Ectodermal cell (in vitro differentiated cells): ENCODE measurements around the gene DLGAP5.

Experiments
- H3K27ac ChIP-seq: 2 replicates; pipeline ENCODE4 v1.7.0; 2013; ENCODE audit warnings: mild to moderate bottlenecking, low read depth, low read length; ENCODE audit not compliant: insufficient read depth, poor library complexity, severe bottlenecking
- H3K27me3 ChIP-seq: 2 replicates; pipeline ENCODE4 v1.7.0; 2013; ENCODE audit warnings: mild to moderate bottlenecking, low read length; ENCODE audit not compliant: insufficient read depth, control insufficient read depth, poor library complexity, severe bottlenecking
- H3K36me3 ChIP-seq: one replicate; pipeline ENCODE4 v1.7.0; 2013; ENCODE audit warnings: low read length; ENCODE audit not compliant: control insufficient read depth, insufficient read depth
- H3K4me1 ChIP-seq: one replicate; pipeline ENCODE4 v1.7.0; 2013; ENCODE audit warnings: low read length; ENCODE audit not compliant: control insufficient read depth, insufficient read depth
- H3K4me3 ChIP-seq: 2 replicates; pipeline ENCODE4 v1.7.0; 2013; ENCODE audit warnings: low read depth, low read length, control low read depth; ENCODE audit not compliant: insufficient read depth
- H3K9me3 ChIP-seq: 2 replicates; pipeline ENCODE4 v1.7.0; 2013; ENCODE audit warnings: mild to moderate bottlenecking, low read length, moderate library complexity; ENCODE audit not compliant: control insufficient read depth
- WGBS, 2 experiments: methylation state at CpG; one replicate each; pipeline ENCODE4 v1.1.7; 2013; ENCODE audit warnings: missing lambda C conversion rate in 2 of 2; 5-methylcytosine and 5-hydroxymethylcytosine counted together

Gene DLGAP5

DNA sequence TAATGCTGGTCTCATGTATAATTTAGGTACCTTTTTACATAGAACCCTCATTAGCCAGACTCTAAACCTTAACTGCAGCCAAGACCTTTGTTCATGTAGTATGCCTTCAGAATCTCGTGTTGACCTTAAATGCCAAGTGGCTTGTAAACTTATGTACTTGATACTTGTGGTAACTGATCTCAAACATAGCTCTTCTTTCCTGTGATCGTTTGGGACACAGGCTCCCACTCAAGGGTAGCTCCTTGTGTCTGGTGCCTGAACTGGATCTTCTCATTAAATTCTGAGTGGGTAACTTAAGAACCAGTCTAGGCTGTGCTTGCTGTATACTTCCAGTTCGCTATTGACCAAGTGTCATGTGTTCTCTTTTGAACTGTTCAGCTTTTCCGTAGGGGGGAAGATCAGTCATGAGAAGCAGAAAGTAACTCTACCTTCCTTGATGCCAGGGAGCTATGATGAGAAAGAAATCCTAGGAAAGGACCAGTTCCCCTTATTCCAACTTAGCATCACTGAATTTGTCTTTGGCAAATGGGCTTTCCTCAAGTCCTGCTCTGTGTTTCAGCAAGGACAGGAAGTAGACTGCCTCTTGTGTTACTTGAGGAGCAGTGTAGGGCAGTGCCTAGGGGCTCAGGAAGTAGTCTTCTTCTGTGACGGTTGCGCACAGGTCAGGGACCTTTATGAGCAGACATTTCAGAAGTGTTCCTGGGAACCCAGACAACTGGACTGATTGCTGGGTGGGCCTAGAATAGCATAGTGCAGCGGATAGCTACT lies 59.8 kb downstream of the DLGAP5 start:
- H3K4me3 ChIP-seq, result no peak overlapping the region
- peaks cover 53% of the 10 kb centered on the region for H3K27me3 ChIP-seq
- H3K27ac ChIP-seq, result no peak overlapping the region
- H3K9me3 ChIP-seq, result no peaks in the 10 kb centered on the region
- H3K4me1 ChIP-seq, result peaks cover 6% of the 10 kb centered on the region
- H3K36me3 ChIP-seq, result no peaks in the 10 kb centered on the region
- WGBS, 2 experiments, result 95 to 97% methylated on average over 7 of the region's 7 CpGs

DNA sequence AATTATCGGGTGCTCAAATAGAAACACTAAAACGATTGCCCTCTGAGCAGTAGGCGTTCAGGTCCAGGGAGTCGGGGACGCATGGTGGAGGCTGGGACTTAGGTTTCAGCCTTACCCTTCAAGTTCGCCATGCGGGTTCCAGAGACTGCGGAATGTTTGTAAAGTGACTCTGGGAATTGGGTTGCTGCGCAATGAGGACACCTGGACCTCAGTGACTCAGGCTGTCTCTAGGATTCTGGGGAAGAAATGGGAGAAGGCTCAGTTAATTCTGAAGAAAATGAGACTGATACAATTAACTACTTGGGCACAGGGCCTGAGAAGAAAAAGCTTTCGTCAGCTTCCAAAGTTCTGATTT lies 61.2 kb downstream of the DLGAP5 start:
- Histone ChIP-seq H3K9me3 (no peaks in the 10 kb centered on the region), H3K4me1 (peaks cover 6% of the 10 kb centered on the region), H3K4me3 (peak overlapping the region; percentile 44), H3K27me3 (peaks cover 63% of the 10 kb centered on the region), H3K27ac (no peak overlapping the region), H3K36me3 (no peaks in the 10 kb centered on the region)
- WGBS, 2 experiments, result 53 to 55% methylated on average over 10 of the region's 10 CpGs

DNA sequence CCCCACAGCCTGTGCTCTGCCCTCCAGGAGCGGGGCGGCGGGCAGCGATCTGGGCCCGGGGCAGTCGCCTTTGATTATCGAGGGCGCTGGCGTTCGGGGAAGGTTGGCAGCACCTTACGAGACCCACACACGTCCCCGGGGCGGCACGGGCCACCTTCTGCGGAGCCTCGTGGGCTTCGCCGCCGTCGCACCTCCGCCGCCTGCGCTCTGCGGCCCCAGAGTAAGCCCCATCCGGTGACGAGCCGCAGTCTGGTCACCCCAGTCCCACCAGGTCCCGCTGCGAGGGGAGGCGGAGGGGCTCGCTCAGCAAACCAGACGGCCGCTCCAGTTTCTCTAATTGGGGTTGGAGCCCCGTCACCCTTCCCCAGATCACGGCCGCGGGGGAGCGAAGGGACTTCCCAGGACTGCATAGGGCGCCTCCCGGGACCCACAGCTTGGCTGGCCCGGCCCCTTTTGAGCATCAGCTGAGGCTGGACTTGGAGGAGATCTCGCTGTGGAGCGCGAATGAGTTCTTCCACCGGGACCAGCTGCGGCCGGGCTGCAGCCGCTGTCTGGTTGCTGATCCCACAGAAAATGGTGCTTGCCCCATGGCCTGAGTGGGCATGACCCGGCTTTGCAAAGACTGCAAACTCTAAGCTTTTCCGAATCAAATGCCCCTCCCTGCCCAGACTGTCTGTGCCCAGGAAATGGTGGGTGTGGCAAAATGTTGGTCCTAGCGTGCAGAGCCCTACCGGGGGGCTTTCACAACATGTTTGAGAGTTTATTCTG lies 61.8 kb downstream of the DLGAP5 start:
- H3K4me1 ChIP-seq, result peaks cover 6% of the 10 kb centered on the region
- H3K9me3 ChIP-seq, result no peaks in the 10 kb centered on the region
- peaks cover 63% of the 10 kb centered on the region for H3K27me3 ChIP-seq
- H3K4me3 ChIP-seq, result peak overlapping the region; percentile 44
- no peak overlapping the region for H3K27ac ChIP-seq
- WGBS, 2 experiments, result 2% methylated on average over 53 of the region's 53 CpGs
- no peaks in the 10 kb centered on the region for H3K36me3 ChIP-seq

DNA sequence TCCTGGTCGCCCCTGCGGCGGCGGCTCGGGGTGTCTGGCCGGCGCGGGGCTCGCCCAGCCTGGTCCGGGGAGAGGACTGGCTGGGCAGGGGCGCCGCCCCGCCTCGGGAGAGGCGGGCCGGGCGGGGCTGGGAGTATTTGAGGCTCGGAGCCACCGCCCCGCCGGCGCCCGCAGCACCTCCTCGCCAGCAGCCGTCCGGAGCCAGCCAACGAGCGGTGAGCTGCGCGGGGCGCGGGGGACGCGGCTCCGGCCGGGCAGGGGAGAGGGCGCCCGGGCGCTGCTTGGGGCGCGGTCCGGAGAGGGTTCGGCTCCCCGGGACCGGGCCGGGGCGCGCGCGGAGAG lies 62.3 kb downstream of the DLGAP5 start, which contains the start of gene LGALS3:
LGALS3 (plus strand) TSS at position 167 of the 342 bp plus-strand sequence. CDS start 8,122 bp downstream, outside the sequence.
- Histone ChIP-seq H3K9me3 (no peaks in the 10 kb centered on the region), H3K4me3 (peak within 1 kb of the TSS; percentile 44), H3K27ac (no peak within 1 kb of the TSS), H3K4me1 (peaks cover 6% of the 10 kb centered on the region), H3K27me3 (peaks cover 63% of the 10 kb centered on the region), H3K36me3 (no peaks in the 10 kb centered on the region)
- WGBS, 2 experiments, result 1% methylated on average over 50 of the region's 50 CpGs

DNA sequence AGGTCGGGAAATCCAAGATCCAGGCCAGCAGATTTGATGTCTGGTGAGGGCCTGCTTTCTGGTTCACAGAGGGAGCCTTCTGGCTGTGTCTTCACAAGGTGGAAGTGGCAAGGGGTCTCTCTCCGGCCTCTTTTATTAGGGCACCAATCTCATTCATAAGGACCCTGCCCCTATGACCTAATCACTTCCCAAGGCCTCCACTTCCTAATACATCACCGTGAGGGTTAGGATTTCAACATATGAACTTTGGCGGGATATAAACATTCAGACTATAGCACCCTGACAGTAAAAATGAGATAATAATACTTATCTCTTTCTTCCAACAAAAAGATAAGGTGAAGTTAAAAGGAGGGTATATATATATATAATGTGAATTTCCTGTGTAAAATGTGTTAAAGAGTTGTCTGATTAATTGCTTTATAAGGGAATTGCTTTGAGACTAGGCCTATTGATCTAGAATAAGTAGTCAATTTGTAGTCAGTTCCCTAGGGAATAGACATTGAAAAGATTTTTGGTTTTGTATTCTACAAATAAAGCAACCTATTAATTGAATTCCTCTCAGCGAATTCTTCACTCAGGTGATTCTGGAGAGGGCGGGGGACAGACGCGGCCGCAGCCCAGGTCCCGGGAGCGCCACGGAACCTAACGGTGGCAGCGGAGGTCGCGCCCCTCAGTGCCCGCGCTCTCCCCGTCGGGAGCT lies 62.8 kb downstream of the DLGAP5 start:
- Histone ChIP-seq H3K4me3 (peak overlapping the region; percentile 44), H3K9me3 (peaks cover 2% of the 10 kb centered on the region), H3K27me3 (peaks cover 63% of the 10 kb centered on the region), H3K4me1 (peaks cover 6% of the 10 kb centered on the region), H3K36me3 (no peaks in the 10 kb centered on the region), H3K27ac (no peak overlapping the region)
- 15 to 17% methylated on average over 19 of the region's 20 CpGs for WGBS, 2 experiments

DNA sequence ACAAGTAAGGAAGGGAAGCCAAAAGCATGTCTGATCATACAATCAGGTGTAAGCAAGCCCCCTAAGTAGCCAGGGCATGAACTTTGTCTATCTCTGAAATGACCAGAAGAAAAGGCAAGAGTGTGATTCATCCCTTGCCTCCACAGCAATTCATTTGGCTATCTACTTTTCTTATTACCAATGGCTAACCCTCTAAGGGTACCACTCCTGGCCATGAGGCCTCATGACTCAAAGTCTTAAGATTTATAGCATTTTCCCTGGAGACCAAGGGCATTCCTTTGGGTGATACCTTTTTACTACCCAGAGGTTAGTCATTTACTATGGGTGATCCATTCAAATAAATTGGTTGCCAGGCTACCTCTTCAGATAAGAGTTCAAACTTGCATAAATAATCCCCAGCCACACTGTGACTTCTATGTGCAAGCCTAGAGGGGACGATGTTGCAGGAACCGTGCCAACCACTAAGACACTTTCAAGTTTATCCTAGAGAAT lies 63.9 kb downstream of the DLGAP5 start:
- peaks cover 2% of the 10 kb centered on the region for H3K9me3 ChIP-seq
- H3K27me3 ChIP-seq, result peaks cover 63% of the 10 kb centered on the region
- WGBS, 2 experiments, result 92 to 98% methylated on average over 2 of the region's 2 CpGs
- no peak overlapping the region for H3K27ac ChIP-seq
- no peak overlapping the region for H3K4me3 ChIP-seq
- H3K4me1 ChIP-seq, result peaks cover 11% of the 10 kb centered on the region
- H3K36me3 ChIP-seq, result no peaks in the 10 kb centered on the region

DNA sequence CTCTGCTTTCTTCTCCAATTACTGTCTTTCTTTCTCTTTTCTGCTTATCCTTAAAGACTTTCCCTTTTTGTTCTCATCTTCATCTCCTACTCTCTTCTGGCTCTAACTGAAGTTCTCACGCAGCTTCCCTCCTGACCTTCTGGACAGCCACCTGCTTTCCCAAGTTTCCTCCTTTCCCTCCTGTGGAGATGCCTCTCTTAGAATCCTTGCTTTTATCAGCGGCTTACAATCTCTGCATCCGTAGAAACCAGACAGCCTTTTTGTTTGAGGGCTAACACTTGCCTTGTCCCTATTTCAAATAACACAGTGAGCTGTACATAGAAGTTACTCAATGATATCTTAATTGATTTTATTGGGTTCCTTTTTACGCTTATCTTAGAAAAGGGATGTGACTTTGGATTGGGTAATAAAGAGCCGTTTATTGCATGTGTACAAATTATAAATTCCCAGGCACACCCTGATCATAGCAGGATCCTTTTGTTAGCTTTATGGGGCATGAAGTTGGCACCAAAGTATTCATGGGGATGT lies 64.4 kb downstream of the DLGAP5 start:
- H3K27me3 ChIP-seq, result peaks cover 63% of the 10 kb centered on the region
- H3K4me3 ChIP-seq, result no peak overlapping the region
- H3K27ac ChIP-seq, result no peak overlapping the region
- peaks cover 16% of the 10 kb centered on the region for H3K4me1 ChIP-seq
- WGBS, 2 experiments, result 72 to 80% methylated on average over 5 of the region's 5 CpGs
- peaks cover 2% of the 10 kb centered on the region for H3K9me3 ChIP-seq
- no peaks in the 10 kb centered on the region for H3K36me3 ChIP-seq

DNA sequence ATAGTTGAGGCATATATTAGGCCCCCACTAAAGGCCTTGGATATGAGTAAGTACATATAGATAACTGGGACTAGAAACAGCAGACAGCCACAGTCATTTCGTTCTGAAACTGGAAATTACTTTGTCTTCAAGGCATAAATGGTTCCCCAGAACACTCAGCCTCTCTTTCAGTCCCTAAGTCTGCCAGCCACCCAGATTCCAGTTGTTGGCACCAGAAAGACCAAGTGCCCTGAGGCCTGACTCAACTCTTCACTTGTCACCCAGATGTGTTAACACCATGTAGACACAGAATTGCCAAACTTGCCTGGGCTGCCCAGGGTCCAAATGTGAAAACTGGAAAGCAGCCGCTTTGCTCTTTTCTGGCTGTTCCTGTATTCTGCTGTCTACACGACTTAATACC lies 65.4 kb downstream of the DLGAP5 start:
- H3K27ac ChIP-seq, result no peak overlapping the region
- peaks cover 19% of the 10 kb centered on the region for H3K4me1 ChIP-seq
- H3K36me3 ChIP-seq, result no peaks in the 10 kb centered on the region
- 76 to 86% methylated on average over 3 of the region's 3 CpGs for WGBS, 2 experiments
- H3K9me3 ChIP-seq, result peaks cover 2% of the 10 kb centered on the region
- no peak overlapping the region for H3K4me3 ChIP-seq
- H3K27me3 ChIP-seq, result peaks cover 54% of the 10 kb centered on the region

DNA sequence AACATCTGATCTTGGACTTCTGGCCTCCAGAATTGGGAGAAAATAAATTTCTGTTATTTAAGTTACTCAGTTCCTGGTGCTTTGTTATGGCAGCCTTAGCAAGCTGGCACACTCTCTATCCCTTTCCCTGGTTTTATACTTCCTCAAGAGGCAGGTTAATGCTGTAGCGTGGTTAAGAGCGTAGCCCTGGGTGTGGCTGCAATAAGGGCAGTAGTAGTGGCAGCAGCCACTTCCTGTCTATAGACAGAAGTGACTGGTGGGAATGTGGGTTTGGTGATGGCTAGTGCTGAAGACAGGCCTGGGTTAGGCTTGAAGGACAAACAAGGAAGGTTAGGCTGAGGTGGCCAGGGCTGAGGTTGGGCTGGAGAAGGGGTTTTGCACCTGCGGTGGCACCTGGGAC lies 66.0 kb downstream of the DLGAP5 start:
- Histone ChIP-seq H3K27ac (no peak overlapping the region), H3K4me1 (peaks cover 22% of the 10 kb centered on the region)

More for the DNA sequence above, 66.0 kb downstream of the DLGAP5 start:
- 92 to 96% methylated on average over 3 of the region's 3 CpGs for WGBS, 2 experiments
- Histone ChIP-seq H3K36me3 (no peaks in the 10 kb centered on the region), H3K4me3 (no peak overlapping the region), H3K27me3 (peaks cover 48% of the 10 kb centered on the region), H3K9me3 (peaks cover 2% of the 10 kb centered on the region)
